OCI-LY3 (cell line): Measurements from ENCODE around the gene WFIKKN2.

ENCODE experiments used
- EZH2phosphoT487 ChIP-seq: fragments of 200-600 bp; shearing (Covaris generic); IDR thresholded peaks from 2 replicates; pipeline ENCODE4 v1.6.1; 2018; ENCODE audit warnings: antibody characterized with exemption, mixed run types, low read depth
- TF ChIP-seq, protein P1 (sequence below): fragments of 200-600, 300-600 bp; sonication (generic); IDR thresholded peaks from 2 replicates; pipeline ENCODE4 v1.5.1; 2014; ENCODE audit warnings: antibody characterized with exemption, low read length, low read depth

DNA sequence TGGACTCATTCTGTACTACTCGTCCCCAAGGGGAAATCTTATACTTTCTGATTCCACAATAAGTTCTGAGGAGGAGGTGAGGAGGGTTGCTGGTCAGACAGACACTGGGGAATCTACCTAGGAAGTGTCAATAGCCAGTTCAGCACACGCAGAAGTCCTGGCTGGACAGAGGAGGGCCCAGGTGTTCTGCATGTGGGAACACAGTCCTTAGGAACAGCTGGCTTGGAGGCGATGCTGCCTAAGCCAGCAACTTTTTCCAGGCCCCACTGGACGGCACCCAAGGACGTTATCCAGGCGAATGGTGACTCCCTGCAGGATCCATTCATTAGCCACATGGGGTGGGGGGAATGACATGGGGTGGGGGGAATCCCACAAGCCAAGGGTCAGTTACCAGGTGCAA is 29.9 kb upstream of the WFIKKN2 start:
- TF ChIP-seq, protein P1, sequence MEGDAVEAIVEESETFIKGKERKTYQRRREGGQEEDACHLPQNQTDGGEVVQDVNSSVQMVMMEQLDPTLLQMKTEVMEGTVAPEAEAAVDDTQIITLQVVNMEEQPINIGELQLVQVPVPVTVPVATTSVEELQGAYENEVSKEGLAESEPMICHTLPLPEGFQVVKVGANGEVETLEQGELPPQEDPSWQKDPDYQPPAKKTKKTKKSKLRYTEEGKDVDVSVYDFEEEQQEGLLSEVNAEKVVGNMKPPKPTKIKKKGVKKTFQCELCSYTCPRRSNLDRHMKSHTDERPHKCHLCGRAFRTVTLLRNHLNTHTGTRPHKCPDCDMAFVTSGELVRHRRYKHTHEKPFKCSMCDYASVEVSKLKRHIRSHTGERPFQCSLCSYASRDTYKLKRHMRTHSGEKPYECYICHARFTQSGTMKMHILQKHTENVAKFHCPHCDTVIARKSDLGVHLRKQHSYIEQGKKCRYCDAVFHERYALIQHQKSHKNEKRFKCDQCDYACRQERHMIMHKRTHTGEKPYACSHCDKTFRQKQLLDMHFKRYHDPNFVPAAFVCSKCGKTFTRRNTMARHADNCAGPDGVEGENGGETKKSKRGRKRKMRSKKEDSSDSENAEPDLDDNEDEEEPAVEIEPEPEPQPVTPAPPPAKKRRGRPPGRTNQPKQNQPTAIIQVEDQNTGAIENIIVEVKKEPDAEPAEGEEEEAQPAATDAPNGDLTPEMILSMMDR, result no peak
- TF ChIP-seq EZH2phosphoT487, result no peak
